Activated CD8-positive, alpha-beta T cell treated with anti-CD3 and anti-CD28 coated beads for 36 hours (primary cell): ENCODE data around the gene CDC25B. TPM values are rescaled to one million over a fixed set of nuclear protein-coding genes. Genes with fewer than 3 reads are reported as not detected.
A peak's percentile ranks its signal among the peaks of the same experiment; 100 is the strongest.

Experiments
- ATAC-seq: fragments of 200-7000 bp; cut with Tn5 transposase; one replicate; pipeline ENCODE4 v1.10.0; 2021; ENCODE audit warnings: mild to moderate bottlenecking, moderate library complexity
- CTCF ChIA-PET: fragments of 350-600 bp; sonication (Branson Sonifier 250); formaldehyde crosslinking; loops from one replicate; lab custom pipeline; 2021; ENCODE audit warnings: antibody characterized with exemption; lab: Charles Lee
- POLR2A ChIA-PET: fragments of 350-600 bp; sonication (Branson Sonifier 250); formaldehyde crosslinking; loops from one replicate; lab custom pipeline; 2021; ENCODE audit warnings: antibody characterized with exemption; lab: Charles Lee
- DNase-seq: peaks from one replicate; pipeline ENCODE4 v3.0.0-alpha.2; 2020
- H3K27ac Mint-ChIP-seq: one replicate; pipeline ENCODE4 v1.8.0; 2021; ENCODE audit warnings: mild to moderate bottlenecking, mixed read lengths
- H3K27me3 Mint-ChIP-seq: one replicate; pipeline ENCODE4 v1.8.0; 2021; ENCODE audit warnings: mixed read lengths
- H3K36me3 Mint-ChIP-seq: one replicate; pipeline ENCODE4 v1.8.0; 2021; ENCODE audit warnings: low read depth, mixed read lengths
- H3K4me1 Mint-ChIP-seq: one replicate; pipeline ENCODE4 v1.8.0; 2021; ENCODE audit warnings: low read depth, mixed read lengths
- H3K4me3 Mint-ChIP-seq: one replicate; pipeline ENCODE4 v1.8.0; 2021; ENCODE audit warnings: mild to moderate bottlenecking, moderate library complexity, mixed read lengths
- H3K9me3 Mint-ChIP-seq: one replicate; pipeline ENCODE4 v1.8.0; 2021; ENCODE audit warnings: mixed read lengths
- CTCF ChIP-seq: fragments of 200-600 bp; IDR thresholded peaks from one replicate; pipeline ENCODE4 v1.8.0; 2022; ENCODE audit warnings: antibody characterized with exemption, mild to moderate bottlenecking
- intact Hi-C: fragments of 100-400 bp; cut with micrococcal nuclease; formaldehyde crosslinking; loops from one replicate; pipeline ENCODE4 v1.10.0; 2022
- total RNA-seq, 2 experiments: library from RNA; stranded (reverse); gene quantifications; one replicate each; pipeline ENCODE4 v1.2.3, GENCODE V29; 2021

Gene CDC25B
- total RNA-seq, 2 experiments from 2014 or later = 66.9 to 67.1 TPM

- H3K4me3 Mint-ChIP-seq = no peak overlapping the region
- no peak overlapping the region for H3K27ac Mint-ChIP-seq
- ATAC-seq (no peak), DNase-seq (no peak)
- TF ChIP-seq CTCF = no peak
- H3K36me3 Mint-ChIP-seq = peaks cover 79% of the 10 kb centered on the region
- H3K9me3 Mint-ChIP-seq = no peaks in the 10 kb centered on the region
- CTCF ChIA-PET = no interaction called here
- no peaks in the 10 kb centered on the region for H3K27me3 Mint-ChIP-seq
- H3K4me1 Mint-ChIP-seq = peaks cover 60% of the 10 kb centered on the region
- POLR2A ChIA-PET = interaction anchor here (1.9 to 4.6 kb wide), 2 partner anchors 10 to 20 kb away, joined by 6 to 42 read pairs; partner anchors contain the start of gene SPEF1
- intact Hi-C loops = no loop called here
These were observed 5.7 kb downstream of the CDC25B start for GRCh38 chr20:3801846-3802245.

GRCh38 chr20:3802524-3803239 is 6.6 kb downstream of the CDC25B start:
- no peak overlapping the region for H3K4me3 Mint-ChIP-seq
- H3K9me3 Mint-ChIP-seq = no peaks in the 10 kb centered on the region
- ChIA-PET CTCF (interaction anchor here (0.6 kb wide), 1 partner anchor 14 kb away, joined by 3 read pairs; no protein-coding TSS in a partner anchor), POLR2A (no interaction called here)
- peak overlapping the region; percentile 39 for H3K27ac Mint-ChIP-seq
- peaks cover 72% of the 10 kb centered on the region for H3K36me3 Mint-ChIP-seq
- no peak for DNase-seq
- peaks cover 63% of the 10 kb centered on the region for H3K4me1 Mint-ChIP-seq
- no peaks in the 10 kb centered on the region for H3K27me3 Mint-ChIP-seq
- no peak for ATAC-seq
- intact Hi-C loops = no loop called here
- no peak for TF ChIP-seq CTCF

- peak overlapping the region; percentile 4 for H3K27ac Mint-ChIP-seq
- no peak for TF ChIP-seq CTCF
- H3K4me1 Mint-ChIP-seq = peaks cover 62% of the 10 kb centered on the region
- no peak for DNase-seq
- ATAC-seq = no peak
- no peaks in the 10 kb centered on the region for H3K27me3 Mint-ChIP-seq
- intact Hi-C loops = no loop called here
- ChIA-PET CTCF (no interaction called here), POLR2A (interaction anchor here (0.6 to 1.1 kb wide), 2 partner anchors 9 to 933 kb away, joined by 3 to 4 read pairs; no protein-coding TSS in a partner anchor)
- peaks cover 67% of the 10 kb centered on the region for H3K36me3 Mint-ChIP-seq
- no peak overlapping the region for H3K4me3 Mint-ChIP-seq
- no peaks in the 10 kb centered on the region for H3K9me3 Mint-ChIP-seq
These were observed 7.2 kb downstream of the CDC25B start for GRCh38 chr20:3803289-3803688.

- peaks cover 61% of the 10 kb centered on the region for H3K36me3 Mint-ChIP-seq
- CTCF ChIA-PET = no interaction called here
- no peak for DNase-seq
- H3K4me3 Mint-ChIP-seq = no peak overlapping the region
- no peaks in the 10 kb centered on the region for H3K9me3 Mint-ChIP-seq
- intact Hi-C loops = no loop called here
- peaks cover 58% of the 10 kb centered on the region for H3K4me1 Mint-ChIP-seq
- peak overlapping the region; percentile 65 for H3K27ac Mint-ChIP-seq
- no peak for ATAC-seq
- no peaks in the 10 kb centered on the region for H3K27me3 Mint-ChIP-seq
- POLR2A ChIA-PET = interaction anchor here (0.6 to 1.1 kb wide), 2 partner anchors 8 to 933 kb away, joined by 3 to 4 read pairs; no protein-coding TSS in a partner anchor
- no peak for TF ChIP-seq CTCF
These were observed 7.7 kb downstream of the CDC25B start for GRCh38 chr20:3803854-3804253.

GRCh38 chr20:3804254-3804751 is 8.2 kb downstream of the CDC25B start:
- Mint-ChIP-seq H3K4me1 (peaks cover 54% of the 10 kb centered on the region), H3K27ac (peak overlapping the region; percentile 65), H3K36me3 (peaks cover 57% of the 10 kb centered on the region), H3K4me3 (no peak overlapping the region), H3K27me3 (no peaks in the 10 kb centered on the region), H3K9me3 (no peaks in the 10 kb centered on the region)
- TF ChIP-seq CTCF = no peak
- no peak for DNase-seq
- no peak for ATAC-seq
- CTCF ChIA-PET = no interaction called here
- intact Hi-C loops = no loop called here
- POLR2A ChIA-PET = interaction anchor here (0.9 to 1.1 kb wide), 3 partner anchors 8 to 11 kb away, joined by 3 to 4 read pairs (median 4); no protein-coding TSS in a partner anchor
